NCI-H1105 (cell line): ENCODE measurements around the gene HDDC3.
"Not testable (repeated sequence)": the region's sequence is repeated elsewhere in the genome, so short reads cannot be mapped to it uniquely, and the experiment has no call there.

Experiments
- DNase-seq: peaks from one replicate; lab custom pipeline; 2025; lab: John Stamatoyannopoulos, UW

HDDC3 gene

DNA sequence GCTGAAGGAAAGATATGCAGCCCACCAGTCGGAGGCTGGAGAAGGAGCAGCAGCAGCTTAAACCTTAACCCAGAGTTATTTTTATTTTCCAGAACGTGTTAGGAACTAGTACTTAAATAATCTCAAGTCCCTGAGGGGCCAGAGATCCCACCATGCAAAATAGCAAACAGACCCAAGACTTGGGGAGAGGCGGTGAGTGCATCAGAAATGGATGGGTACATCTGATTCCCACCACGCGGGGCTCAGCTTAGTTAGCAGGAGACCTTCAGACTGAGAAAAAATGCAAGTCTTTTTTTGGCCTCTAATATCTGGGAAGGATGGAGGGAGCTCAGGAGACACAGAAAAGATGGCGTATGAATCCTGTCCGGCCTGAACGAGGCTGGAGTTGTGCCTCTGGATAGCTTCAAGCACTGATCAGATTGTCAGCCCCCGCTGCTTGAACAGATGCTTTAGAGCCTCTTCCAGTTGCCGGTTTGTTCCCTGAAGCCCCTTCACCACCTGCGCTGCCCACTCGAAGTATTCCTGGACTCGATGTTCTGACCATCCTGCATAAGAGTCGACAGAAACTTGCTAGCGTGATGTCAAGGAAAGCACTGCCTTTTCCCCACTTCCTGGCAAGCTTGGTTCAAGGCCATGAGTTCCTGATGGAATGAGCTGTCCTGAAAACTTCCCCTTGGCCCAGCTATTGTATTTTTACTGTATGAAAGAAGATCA, 1.3 kb downstream of the HDDC3 start:
- no peak for DNase-seq

DNA sequence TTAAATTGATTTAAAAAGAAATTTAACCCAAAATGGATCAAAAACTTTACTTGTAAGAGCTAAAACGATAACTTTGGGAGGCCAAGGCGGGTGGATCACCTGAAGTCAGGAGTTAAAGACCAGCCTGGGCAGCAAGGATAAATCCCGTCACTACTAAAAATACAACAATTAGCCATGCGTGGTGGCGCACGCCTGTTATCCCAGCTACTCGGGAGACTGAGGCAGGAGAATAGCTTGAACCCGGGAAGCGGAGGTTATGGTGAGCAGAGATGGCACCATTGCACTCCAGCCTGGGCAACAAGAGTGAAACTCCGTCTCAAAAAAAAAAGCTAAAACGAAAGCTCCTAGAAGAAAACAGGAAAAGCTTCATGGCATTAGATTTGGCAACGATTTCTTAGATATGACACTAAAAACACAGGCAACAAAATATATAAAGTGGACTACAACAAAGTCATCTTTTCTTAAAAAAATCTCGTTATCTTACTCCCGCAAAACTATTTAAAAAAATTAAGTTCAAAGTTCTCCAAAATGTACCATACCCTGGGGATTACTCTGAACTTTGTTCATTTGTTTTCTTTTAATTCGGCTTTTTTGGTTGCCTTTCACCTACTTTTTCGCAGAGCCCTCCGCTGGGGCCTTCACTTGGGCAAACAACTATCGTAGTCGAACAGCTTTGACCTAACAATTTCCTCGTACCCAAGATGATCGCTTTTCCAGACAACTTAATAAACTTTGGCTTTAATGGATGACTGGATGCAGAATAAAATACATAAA, 2.9 kb downstream of the HDDC3 start:
- no peak for DNase-seq

DNA sequence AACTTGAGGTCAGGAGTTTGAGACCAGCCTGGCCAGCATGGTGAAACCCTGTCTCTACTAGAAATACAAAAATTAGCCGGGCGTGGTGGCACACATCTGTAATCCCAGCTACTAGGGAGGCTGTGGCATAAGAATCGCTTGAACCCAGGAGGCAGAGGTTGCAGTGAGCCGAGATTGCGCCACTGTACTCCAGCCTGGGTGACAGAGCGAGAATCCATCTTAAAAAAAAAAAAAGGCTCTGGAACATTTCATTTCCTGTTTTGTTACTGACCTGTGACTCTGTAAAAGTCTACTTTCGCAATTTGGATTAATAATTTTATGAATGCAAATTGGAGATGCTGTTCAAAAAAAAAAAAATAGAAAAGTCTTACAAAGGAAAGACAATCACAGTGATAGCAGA, 4.2 kb downstream of the HDDC3 start:
- DNase-seq: not testable (repeated sequence)

DNA sequence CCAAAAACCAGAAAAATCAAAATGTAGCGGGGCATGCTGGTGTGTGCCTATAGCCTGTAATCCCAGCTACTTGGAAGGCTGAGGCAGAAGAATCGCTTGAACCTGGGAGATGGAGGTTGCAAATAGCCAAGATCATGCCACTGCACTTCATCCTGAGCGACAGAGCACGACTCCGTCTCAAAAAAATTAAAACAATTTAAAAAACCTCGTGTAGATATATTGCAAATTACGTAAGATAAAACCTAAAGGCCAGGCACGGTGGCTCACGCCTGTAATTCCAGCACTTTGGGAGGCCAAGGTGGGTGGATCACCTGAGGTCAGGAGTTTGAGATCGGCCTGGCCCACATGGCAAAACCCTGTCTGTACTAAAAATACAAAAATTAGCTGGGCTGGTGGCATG, 5.6 kb downstream of the HDDC3 start:
- not testable (repeated sequence) for DNase-seq

DNA sequence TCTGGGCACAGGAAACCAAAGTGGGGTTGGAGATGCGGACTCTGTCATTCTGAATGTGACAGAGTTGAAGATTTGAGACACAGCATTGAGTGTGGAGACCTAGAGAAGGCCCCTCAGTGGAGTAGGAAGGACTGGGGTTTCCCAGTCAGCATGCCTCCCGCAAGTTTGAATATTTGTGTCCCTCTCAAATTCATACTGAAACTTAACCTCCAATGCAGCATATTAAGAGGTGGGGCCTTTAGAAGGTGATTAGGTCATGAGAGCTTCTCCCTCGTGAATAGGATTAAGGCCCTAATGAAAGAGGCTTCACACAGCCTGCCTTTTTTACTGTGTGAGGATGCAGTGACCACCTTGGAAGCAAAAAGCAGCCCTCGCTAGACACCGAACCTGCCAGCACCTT, 8.0 kb downstream of the HDDC3 start:
- DNase-seq: no peak

DNA sequence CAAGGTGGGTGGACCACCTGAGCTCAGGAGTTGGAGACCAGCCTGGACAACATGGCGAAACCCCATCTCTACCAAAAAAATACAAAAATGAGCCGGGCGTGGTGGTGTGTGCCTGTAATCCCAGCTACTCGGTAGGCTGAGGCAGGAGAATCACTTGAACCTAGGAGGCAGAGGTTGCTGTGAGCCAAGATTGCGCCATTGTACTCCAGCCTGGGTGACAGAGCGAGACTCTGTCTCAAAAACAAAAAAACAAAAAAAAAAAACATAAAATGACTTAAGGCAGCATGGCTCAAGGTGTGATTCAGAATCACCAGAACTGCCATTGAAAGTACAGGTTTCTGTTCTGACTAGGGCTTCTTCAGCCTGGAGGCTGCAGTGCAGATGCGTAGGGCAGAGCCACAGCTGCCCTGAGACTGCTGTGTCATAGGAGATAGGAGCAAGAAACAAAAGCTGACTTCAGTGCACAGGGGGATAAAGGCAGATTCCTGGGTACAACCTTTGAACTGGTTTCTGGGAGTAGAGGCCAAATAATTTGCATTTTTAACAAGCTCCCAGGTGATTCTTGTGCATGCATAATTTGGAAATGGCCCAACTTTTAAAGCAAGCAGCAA, 9.5 kb downstream of the HDDC3 start:
- not testable (repeated sequence) for DNase-seq

DNA sequence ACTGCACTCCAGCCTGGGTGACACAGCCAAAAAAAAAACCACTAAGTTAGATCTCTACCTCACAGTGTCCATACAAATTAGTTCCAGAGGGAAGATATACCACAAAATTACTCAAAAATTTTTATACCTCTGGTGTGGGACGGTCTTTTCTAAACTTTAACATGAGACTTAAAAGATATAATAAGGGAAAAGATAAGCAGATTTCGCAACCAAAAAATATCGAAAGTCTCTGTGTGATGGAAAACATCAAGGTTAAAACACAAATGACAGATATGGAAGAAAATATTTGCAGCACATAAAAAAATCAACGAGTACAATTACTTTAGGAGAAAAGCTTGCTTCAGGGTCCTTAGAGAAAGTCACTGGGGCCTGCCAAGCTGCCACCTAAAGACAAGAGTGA, 10.5 kb downstream of the HDDC3 start:
- DNase-seq: no peak

DNA sequence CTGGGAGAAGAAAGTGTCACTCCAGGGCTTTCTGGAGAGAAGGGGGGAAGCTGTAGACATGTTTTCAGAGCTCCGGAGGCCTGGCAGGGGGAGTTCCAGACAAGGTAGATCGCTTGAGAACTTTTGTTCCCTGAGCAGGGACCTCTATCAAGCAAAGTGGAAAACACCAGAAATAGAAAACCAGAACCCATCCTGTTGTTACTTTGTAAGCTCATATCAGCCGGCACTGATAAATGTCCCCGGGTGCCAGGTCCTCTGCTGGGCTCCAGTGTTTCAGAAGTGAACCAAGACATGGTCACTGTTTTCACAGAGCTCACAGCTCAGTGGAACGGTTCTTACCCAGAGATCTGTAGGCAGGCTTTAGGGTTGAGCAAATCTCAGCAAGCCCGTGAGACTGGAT, 13.5 kb downstream of the HDDC3 start:
- DNase-seq: no peak

DNA sequence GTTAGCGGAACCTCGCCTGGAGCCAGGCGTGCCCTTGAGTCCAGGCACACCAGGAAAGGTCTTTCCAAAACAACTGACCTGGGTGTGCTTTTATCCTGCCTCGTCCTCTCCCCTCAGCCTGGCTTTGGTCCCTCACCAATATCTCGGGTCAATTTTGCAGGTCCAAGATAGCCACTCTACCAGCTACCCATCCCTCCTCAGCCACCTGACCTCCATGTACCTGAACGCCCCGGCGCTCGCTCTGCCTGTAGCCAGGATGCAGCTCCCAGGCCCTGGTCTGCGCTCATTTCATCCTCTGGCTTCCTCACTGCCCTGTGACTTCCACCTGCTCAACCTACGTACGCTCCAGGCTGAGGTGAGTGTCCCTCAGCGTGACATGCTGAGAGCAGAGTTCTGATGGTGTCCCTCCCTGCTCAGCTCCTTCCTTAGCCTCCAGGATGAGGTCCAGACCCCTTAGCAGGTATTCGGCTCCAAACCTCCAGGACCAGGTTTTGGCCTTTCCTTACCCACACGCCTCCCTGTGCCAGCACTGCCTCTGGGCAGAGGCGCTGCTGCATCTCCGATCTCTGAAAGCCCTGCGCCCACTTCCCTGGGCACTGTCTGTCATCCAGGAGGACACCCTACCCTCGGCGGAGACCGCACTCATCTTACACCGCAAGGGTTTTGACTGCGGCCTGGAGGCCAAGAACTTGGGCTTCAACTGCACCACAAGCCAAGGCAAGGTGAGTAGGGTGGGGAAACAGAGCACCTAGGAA, 14.1 kb downstream of the HDDC3 start:
- no peak for DNase-seq

DNA sequence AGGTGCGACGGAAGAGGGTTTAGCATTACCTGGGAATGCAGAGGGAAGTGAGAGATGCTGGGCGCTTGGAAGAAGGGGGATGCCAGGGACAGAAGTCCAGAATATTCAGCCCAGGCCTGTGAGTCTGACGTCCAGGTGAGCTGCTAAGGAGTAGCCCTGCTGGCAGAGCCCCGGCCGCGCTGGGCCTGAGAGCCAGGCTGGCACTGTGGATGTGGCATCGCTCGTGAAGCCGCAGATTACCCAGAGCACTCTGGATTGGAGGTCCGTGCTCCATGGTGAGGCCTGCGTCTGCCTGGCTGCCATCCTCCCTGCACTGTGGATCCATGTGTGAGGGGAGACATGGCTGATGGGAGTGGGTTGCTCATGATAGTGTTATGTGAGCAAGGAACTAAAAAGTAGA, 14.8 kb downstream of the HDDC3 start:
- DNase-seq: no peak

DNA sequence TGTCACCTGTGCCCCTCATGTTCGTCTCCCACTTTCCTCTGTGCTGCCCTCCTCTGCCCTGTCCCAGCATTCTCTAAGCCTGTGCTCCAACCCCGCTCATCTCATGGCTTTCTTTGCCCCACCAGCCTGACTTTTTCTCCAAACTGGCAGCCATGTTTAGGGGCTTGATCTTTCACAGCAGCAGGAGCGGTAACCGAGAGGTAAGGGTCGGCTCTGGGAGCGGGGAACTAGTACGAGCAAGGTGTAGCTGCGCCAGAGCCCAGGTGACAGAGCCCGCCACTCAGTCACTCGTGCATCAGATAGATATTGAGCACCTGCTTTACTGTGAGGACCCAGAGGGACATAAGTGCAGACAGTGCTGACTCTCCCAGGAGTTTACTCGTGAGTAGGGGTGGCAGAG, 15.9 kb downstream of the HDDC3 start:
- DNase-seq: no peak

DNA sequence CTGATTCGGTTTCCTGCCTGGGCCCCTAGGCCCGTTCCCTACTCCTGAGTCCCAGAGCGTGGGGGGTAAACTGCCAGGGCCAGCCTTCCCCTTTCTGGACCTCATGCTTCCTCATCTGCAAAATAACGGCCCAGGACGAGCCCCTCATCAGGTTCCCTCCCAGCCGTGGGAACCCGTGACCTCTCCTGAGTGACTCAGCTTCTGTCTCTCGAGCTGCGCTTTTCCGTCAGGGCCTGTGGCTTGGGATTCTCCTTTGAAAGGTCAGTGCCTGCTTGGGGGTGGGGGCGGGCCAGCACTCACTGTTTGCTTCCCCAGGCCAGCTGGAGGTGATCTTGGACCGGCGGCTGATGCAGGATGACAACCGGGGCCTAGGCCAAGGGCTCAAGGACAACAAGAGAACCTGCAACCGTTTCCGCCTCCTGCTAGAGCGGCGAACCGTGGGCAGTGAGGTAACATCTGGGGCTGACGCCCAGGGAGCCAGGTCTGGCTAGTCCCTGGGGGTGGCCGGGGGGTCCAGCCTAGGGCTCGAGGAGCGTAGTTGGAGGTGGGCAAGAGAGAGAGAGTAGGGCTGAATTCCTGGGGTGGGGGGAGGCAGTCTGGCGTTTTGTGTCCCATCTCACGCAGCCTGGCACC, 16.4 kb downstream of the HDDC3 start:
- no peak for DNase-seq

DNA sequence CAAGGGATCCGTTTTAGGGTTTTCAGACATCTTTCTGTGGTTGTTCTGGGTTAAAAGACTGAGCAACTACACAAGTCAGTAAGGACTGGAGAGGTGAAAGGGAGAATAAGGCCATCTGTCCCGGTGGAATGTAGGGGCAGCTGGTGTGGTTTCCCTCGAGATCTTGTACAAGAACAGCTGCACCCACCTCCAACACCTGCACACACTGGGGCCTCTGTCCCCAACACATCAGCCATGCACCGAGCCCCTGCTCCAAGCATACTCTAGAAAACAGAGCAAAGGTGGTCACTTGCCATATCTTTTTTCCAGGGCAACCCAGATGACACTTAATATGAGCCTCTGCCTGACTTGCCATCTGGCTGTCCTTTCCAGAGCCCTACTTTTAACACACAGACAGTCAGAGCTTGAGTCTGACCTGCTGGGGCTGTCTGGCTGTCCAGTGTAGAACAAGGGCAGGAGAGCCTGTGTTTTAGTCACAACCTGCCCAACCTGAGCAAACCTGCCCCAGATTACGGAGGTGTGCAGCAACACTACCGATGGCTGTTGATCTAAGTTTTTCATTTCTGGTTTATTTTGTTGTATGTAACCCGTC, 17.0 kb downstream of the HDDC3 start:
- no peak for DNase-seq

DNA sequence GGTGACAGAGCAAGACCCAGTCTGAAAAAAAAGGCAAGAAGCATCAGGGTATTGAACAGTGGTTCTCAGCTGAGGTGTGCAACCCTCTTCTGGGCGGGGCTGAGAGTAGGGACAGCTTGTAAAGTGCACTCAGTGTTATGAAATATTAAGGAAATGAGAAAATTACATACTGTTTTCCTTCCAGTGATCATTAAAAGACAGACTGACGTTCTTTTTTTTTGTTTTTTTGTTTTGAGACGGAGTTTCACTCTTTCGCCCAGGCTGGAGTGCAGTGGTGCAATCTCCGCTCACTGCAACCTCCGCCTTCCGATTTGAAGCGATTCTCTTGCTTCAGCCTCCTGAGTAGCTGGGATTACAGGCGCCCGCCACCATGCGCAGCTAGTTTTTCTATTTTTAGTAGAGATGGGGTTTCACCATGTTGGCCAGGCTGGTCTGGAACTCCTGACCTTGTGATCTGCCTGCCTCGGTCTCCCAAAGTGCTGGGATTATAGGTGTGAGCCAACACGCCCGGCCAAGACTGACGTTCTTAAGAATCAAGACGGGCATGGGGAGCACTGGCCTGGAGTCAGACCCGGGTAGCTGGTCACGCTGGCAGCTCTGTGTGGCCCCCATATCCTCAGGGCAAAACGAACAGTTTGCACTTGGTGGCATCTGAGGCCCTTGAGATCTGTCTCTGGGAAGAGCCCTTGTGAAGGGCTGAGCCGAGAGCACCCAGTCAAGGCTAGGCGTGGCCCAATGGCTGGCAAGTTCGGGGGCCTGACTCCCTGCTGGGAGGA, 17.9 kb downstream of the HDDC3 start:
- no peak for DNase-seq

DNA sequence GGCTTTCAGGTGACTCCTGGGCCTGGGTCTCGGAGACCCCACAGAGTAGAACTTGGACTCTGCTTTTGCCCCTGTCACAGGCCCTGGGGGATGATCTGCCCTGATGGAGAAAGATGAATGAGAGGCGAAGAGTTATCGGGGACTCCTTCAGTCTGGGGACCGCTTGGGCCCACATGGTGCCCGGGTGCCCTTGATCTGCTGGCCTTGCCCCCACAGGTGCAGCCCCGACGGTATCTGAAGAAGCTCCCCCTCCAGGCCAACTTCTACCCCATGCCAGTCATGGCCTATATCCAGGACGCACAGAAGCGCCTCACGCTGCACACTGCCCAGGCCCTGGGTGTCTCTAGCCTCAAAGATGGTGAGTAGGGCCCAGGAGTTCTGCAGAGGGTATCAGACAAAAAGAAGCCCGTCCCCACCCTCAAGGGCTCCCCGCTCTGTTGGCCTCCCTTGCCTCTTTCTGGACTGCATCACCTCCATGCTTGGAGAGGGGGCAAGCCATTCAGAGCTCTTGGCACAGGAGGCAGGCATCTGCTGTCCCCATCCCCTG, 18.9 kb downstream of the HDDC3 start:
- no peak for DNase-seq

DNA sequence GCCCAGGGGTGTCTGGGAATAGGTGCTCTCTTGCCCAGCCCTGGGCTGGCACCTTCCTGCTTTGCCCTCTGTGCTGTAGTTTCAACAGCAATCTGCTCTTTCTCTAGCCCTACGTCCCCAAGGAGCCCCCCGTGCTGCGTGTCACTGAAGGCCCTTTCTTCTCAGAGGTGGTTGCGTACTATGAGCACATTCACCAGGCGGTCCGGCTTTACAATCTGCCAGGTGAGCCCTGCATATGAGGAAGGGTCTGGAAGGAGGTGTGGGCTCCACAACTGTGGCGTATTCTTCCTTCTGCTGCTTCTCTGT, 19.6 kb downstream of the HDDC3 start:
- no peak for DNase-seq

DNA sequence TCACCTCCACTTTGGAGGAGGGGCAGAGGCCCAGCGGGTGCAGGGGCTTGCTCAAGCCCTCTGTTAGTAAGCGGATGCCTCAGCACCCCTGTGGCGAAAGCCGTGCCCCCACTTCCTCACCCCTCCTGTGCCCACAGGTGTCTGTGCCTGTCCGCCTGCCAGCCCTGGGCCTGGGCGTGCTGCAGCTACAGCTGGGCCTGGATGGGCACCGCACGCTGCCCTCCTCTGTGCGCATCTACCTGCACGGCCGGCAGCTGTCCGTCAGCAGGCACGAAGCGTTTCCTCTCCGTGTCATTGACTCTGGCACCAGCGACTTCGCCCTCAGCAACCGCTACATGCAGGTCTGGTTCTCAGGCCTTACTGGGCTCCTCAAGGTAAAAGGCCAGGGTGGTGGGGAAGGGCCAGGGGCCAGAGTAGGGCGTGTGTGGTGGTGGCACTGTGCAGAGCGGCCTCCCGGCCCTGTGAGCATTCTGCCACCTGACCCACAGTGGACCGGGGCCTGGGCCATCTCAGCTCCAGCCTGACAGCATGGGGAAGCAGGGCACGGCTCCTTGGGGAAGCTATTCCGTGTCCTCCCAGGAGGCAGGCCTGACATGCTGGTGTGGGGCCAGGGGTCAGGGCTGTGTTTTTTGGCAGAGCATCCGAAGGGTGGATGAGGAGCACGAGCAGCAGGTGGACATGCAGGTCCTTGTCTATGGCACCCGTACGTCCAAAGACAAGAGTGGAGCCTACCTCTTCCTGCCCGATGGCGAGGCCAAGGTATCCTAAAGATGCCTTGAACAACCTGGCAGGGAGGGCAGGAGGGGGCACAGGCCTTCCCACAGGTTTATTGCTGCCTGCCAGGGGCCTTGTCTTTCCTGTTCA, 20.2 kb downstream of the HDDC3 start:
- no peak for DNase-seq

DNA sequence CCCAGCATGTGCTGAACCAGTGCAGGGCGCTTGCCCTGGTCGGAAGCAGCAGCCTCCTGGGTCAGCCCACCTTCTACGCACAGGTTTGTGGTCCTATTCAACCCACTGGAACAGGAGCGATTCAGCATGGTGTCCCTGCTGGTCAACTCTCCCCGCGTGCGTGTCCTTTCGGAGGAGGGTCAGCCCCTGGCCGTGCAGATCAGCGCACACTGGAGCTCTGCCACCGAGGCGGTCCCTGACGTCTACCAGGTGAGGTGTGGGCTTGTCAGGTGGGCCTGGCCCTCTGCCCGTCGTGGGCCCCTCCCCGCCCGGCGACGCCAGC, 21.1 kb downstream of the HDDC3 start:
- no peak for DNase-seq

DNA sequence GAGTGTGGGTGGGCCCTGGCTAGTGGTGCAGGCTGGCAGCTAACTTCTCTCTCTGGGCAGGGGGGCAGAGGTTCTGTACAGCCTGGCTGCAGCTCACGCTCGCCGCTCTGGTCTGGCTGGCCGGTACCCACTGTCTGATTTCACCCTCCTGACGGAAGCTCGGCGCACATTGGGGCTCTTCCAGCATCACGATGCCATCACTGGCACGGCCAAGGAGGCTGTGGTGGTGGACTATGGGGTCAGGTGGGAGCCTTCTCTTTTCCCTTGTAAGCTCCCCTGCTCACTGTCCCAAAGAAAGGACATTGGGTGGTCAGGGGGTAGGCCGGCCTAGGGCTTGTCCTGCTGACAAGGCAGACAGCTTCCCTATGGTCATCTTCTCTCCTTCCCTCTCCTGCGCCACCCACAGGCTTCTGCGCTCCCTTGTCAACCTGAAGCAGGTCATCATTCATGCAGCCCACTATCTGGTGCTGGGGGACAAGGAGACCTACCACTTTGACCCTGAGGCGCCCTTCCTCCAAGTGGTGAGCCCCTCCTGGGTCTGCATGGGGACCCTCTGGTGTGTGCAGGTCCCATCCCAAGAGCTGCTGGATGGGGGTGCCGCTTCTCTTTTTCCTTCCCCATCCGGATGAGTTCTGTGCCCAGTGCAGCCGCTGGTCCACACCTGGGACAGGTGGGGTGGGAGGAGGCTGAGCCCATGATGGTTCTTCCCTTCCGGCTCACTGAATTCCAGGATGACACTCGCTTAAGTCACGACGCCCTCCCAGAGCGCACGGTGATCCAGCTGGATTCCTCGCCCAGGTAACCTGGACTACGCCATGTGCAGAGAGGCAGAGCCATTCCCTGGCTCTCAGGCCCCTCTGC, 21.7 kb downstream of the HDDC3 start:
- no peak for DNase-seq
